Adrenal gland (tissue), 5 donors: ENCODE data around the gene OR14J1.

Source experiments
- CTCF ChIP-seq, 6 experiments: fragments of 450-650 bp in 4 of 6; fragments of 200-600 bp in 2 of 6; sonication (generic) in 1 of 6; IDR thresholded peaks; 1 replicate in 5 of 6; 2 replicates in 1 of 6; pipeline versions ENCODE4 v1.5.1 to v1.8.0; 2016 to 2021; ENCODE audit warnings: antibody characterized with exemption in 6 of 6, mild to moderate bottlenecking in 2 of 6, moderate library complexity in 1 of 6
- POLR2A ChIP-seq, 2 donors: fragments of 450-650 bp; IDR thresholded peaks; one replicate each; pipeline ENCODE4 v1.6.1; 2017; ENCODE audit warnings: antibody characterized with exemption in 2 of 2, mild to moderate bottlenecking in 2 of 2, moderate library complexity in 1 of 2
- donor health status: DM: no; HTN: no; CAD: no.

GRCh38 chr6:29336269-29336668 is 34.8 kb downstream of the OR14J1 start:
- TF ChIP-seq CTCF (IDR thresholded peaks at IDR 0.05) = no peak
- TF ChIP-seq POLR2A (IDR thresholded peaks at IDR 0.05) = no peak
